ENCODE measurements around the gene YIPF6. TPM values are rescaled to one million over a fixed set of nuclear protein-coding genes. Genes with fewer than 3 reads are reported as not detected.
"Not testable (repeated sequence)": the region's sequence is repeated elsewhere in the genome, so short reads cannot be mapped to it uniquely, and the experiment has no call there.

The YIPF6 gene
- total and polyA plus RNA-seq, 2 of the 13 experiments (the other 11 are each of a cell fraction or from before 2014, with no cell fraction given), result 37.8 to 43.6 TPM

- CTCF ChIA-PET (ENCODE audit: low intra/inter-chr PET ratio, low total read pairs); DNase-seq (ENCODE audit: low spot score); H3K4me2 ChIP-seq (ENCODE audit: low read depth, low read length); H4K20me1 ChIP-seq (ENCODE audit: insufficient read depth, low read length); ATAC-seq; intact Hi-C loops (cut with micrococcal nuclease; ENCODE audit: unreplicated experiment); H3K4me3 ChIP-seq (replicated peaks in 1 of 3; ENCODE audit: insufficient read depth in 1 of 3, low read depth in 2 of 3, low read length in 3 of 3); H3K27ac ChIP-seq (ENCODE audit: extremely low read length, insufficient read depth, low read length); FAIRE-seq; H3K27me3 ChIP-seq (ENCODE audit: control insufficient read depth in 1 of 2, insufficient read depth in 2 of 2, low read length in 2 of 2); POLR2A ChIA-PET; in situ Hi-C loops (cut with HindIII; ENCODE audit: extremely low pct_ligation_motif_present, low pct_unique_long_range_greater_than_20kb); H3K9ac ChIP-seq (ENCODE audit: insufficient read depth, low read depth, low read length); H3K79me2 ChIP-seq (ENCODE audit: insufficient read depth, low read length); H3K9me3 ChIP-seq (ENCODE audit: low read length); H3K36me3 ChIP-seq (replicated peaks in 1 of 2; ENCODE audit: control insufficient read depth in 1 of 2, insufficient read depth in 2 of 2, low read length in 2 of 2); BruUV-seq (replicated peaks); H2AFZ ChIP-seq (ENCODE audit: low read length): not testable (repeated sequence)
- H3K4me1 ChIP-seq (ENCODE audit: insufficient read depth, low read length), result peaks cover 31% of the 10 kb centered on the region
- WGBS (ENCODE audit: low lambda C conversion rate), result 100% methylated on average over 2 of the region's 3 CpGs
Observed at GRCh38 chrX:68486198-68486597, 12.7 kb upstream of the YIPF6 start.

- no peaks in the 10 kb centered on the region for H3K27me3 ChIP-seq (ENCODE audit: control insufficient read depth in 1 of 2, insufficient read depth in 2 of 2, low read length in 2 of 2)
- ATAC-seq, result no peak
- ChIA-PET CTCF (ENCODE audit: low intra/inter-chr PET ratio, low total read pairs) (no interaction called here), POLR2A (no interaction called here)
- no peak overlapping the region for H3K9ac ChIP-seq (ENCODE audit: insufficient read depth, low read depth, low read length)
- no peaks in the 10 kb centered on the region for H3K79me2 ChIP-seq (ENCODE audit: insufficient read depth, low read length)
- TF ChIP-seq ZNF468 (CRISPR knock-in tag; IDR thresholded peaks at IDR 0.05) (no peak), KDM5A (IDR thresholded peaks at IDR 0.05; ENCODE audit: borderline replicate concordance, low read length) (no peak), MAFF (IDR thresholded peaks at IDR 0.05; ENCODE audit: low read depth, low read length) (peak; percentile 74), MAFK (conservative IDR thresholded peaks at IDR 0.05 in 1 of 2, IDR thresholded peaks at IDR 0.05 in 1 of 2; ENCODE audit: low read length in 2 of 2) (peak; percentile 69 to 82)
- H3K4me3 ChIP-seq (replicated peaks in 1 of 3; ENCODE audit: insufficient read depth in 1 of 3, low read depth in 2 of 3, low read length in 3 of 3), result no peak overlapping the region
- no peaks in the 10 kb centered on the region for H3K36me3 ChIP-seq (replicated peaks in 1 of 2; ENCODE audit: control insufficient read depth in 1 of 2, insufficient read depth in 2 of 2, low read length in 2 of 2)
- no peaks in the 10 kb centered on the region for H3K9me3 ChIP-seq (ENCODE audit: low read length)
- no peaks in the 10 kb centered on the region for H4K20me1 ChIP-seq (ENCODE audit: insufficient read depth, low read length)
- intact Hi-C loops (cut with micrococcal nuclease; ENCODE audit: unreplicated experiment), result no loop called here
- no peak overlapping the region for H3K27ac ChIP-seq (ENCODE audit: extremely low read length, insufficient read depth, low read length)
- no peak overlapping the region for H2AFZ ChIP-seq (ENCODE audit: low read length)
- peaks cover 31% of the 10 kb centered on the region for H3K4me1 ChIP-seq (ENCODE audit: insufficient read depth, low read length)
- no peak for DNase-seq (ENCODE audit: low spot score)
- in situ Hi-C loops (cut with HindIII; ENCODE audit: extremely low pct_ligation_motif_present, low pct_unique_long_range_greater_than_20kb), result no loop called here
- 89% methylated on average over 4 of the region's 4 CpGs for whole genome bisulfite sequencing (ENCODE audit: low lambda C conversion rate)
- BruUV-seq (replicated peaks), result no TSS peak
- no peak overlapping the region for H3K4me2 ChIP-seq (ENCODE audit: low read depth, low read length)
- no peak for FAIRE-seq
Observed at GRCh38 chrX:68487254-68487653, 11.6 kb upstream of the YIPF6 start.

All from HepG2 (cell line).